ENCODE measurements around the gene FAM234B.
"Not testable (repeated sequence)": the region's sequence is repeated elsewhere in the genome, so short reads cannot be mapped to it uniquely, and the experiment has no call there.

FAM234B gene

GRCh38 chr12:13061377-13061776, 17.2 kb downstream of the FAM234B start:
- DNase-seq = no peak

- no peak for DNase-seq
Observed at GRCh38 chr12:13062669-13063068, 18.5 kb downstream of the FAM234B start.

DNA sequence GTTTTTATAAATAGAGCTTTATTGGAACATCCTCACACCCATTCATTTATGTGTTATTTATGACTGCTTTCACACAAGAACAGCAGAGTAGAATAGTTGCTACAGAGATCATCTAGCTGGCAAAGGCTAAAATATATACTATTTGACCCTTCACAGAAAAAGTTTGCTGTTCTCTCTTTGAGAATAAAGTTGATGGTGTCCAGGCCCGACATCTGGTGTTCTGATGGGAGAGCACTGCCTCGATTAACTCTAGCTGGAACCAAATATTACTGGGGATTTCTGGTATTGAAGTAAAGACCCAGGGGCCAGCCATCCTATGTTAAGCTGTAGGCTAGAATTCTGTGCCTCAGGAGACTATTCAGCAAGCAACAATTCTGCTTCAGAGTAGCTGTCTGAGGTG, 21.8 kb downstream of the FAM234B start:
- no peak for DNase-seq

- DNase-seq = no peak
Observed at GRCh38 chr12:13066459-13066858, 22.3 kb downstream of the FAM234B start.

- DNase-seq = no peak
Observed at GRCh38 chr12:13067322-13067721, 23.1 kb downstream of the FAM234B start.

- no peak for DNase-seq
Observed at GRCh38 chr12:13069380-13069779, 25.2 kb downstream of the FAM234B start.

DNA sequence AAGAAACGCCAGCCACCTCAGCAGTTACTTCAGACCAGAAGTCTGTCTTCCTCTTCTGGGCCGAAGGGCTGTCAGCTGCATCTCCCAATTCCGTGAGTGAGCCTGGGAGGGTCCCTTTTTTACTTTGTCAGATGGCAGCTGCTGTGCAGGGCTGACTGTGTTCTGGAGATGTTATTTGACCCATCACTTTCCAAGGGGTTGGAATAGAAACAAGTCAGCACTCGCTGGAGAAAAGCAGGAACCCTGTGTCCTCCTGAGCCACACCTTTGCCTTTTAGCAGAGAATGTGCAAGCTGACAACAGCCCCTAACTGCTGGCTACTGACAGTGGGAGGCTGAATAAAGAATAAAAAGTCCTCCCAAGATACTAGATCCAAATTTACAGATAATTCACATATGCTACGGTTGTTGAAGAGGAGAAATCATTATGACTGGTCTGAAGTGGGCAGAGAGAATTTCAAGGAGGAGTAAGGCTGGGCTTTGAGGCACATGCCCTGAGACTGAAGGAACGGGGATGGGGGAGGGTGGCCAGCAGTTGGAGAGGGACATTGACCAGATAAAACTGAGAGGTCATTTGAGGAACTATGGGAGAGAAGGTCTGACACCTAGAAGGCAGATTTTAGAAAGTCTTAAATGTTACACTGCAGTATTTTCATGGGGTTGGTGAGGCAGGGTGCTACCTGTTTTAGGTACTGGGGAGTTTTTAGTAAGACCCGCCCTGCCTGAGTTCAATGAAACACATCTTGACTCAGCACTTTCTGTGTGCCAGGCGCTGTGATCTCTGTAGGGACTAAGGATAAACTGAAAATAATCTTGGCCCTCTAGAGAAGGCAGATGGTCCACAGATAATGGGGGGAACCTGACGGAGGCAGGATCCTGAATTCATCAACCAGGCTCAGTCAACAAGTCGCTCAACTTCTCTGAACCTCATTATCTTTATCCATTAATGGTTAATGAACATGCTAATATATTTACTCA, 27.4 kb downstream of the FAM234B start:
- no peak for DNase-seq

GRCh38 chr12:13073173-13073572, 29.0 kb downstream of the FAM234B start:
- DNase-seq = no peak

- no peak for DNase-seq
Observed at GRCh38 chr12:13074396-13075117, 30.4 kb downstream of the FAM234B start.

DNA sequence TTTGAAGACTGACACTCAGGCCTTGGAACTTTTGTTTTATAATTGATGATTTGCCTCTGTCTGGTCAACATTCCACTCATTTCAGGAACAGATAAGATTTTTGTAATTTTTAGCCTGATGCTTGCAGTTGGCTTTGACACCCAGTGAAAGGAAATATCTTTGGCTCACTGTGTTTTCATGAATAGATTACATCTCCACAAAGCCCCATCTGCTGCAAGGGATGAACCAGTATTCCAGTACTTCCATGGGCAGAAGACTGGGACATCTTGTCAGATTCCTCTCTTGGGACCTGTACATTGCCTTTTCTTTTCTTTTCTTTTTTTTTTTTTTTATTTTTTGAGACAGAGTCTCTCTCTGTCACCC, 30.9 kb downstream of the FAM234B start:
- no peak for DNase-seq

GRCh38 chr12:13075786-13076570, 31.8 kb downstream of the FAM234B start:
- DNase-seq = no peak

- no peak for DNase-seq
Observed at GRCh38 chr12:13079440-13079906, 35.3 kb downstream of the FAM234B start.

DNA sequence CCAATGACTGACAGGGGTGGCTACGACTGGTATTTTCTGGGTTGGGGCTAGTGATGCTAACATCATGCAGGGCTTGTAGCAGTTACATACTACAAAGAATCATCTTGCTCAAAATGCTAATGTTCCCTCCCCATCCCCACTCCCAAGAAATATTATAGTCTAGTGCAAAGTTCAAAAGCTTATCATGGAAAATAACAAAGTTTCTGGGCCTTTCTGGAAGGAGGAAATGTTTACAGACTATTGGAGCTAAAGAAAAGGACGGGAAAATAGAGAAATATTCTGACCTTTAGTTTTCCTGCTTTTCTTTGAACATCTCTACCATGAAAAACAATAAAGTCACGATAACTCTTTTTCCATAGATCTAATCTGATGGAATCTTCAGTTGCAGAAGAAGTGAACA, 36.1 kb downstream of the FAM234B start:
- no peak for DNase-seq

DNA sequence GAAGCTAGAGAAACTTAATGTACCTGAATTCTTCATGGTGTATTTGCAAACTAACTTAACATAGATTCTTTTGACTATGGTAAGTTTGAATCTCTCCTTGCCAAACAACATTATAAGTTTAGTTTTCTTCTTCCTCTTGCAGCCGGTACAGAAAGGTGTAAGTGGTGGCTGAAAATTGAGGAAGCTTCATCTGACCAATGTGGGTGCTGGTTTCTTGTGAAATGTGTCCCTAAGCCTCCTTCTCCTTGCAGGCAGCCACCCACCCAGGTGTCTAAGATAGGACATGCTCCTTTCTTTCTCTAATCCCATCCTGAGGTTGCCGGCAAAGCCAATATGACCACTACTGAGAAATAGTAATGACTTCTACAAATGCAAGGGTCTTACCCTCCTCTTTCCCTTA, 38.7 kb downstream of the FAM234B start:
- no peak for DNase-seq

DNA sequence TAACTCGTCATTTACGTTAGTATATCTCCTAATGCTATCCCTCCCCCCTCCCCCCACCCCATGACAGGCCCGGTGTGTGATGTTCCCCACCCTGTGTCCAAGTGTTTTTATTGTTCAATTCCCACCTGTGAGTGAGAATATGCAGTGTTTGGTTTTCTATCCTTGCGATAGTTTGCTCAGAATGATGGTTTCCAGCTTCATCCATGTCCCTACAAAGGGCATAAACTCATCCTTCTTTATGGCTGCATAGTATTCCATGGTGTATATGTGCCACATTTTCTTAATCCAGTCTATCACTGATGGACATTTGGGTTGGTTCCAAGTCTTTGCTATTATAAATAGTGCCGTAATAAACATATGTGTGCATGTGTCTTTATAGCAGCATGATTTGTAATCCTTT, 39.5 kb downstream of the FAM234B start:
- not testable (repeated sequence) for DNase-seq

DNA sequence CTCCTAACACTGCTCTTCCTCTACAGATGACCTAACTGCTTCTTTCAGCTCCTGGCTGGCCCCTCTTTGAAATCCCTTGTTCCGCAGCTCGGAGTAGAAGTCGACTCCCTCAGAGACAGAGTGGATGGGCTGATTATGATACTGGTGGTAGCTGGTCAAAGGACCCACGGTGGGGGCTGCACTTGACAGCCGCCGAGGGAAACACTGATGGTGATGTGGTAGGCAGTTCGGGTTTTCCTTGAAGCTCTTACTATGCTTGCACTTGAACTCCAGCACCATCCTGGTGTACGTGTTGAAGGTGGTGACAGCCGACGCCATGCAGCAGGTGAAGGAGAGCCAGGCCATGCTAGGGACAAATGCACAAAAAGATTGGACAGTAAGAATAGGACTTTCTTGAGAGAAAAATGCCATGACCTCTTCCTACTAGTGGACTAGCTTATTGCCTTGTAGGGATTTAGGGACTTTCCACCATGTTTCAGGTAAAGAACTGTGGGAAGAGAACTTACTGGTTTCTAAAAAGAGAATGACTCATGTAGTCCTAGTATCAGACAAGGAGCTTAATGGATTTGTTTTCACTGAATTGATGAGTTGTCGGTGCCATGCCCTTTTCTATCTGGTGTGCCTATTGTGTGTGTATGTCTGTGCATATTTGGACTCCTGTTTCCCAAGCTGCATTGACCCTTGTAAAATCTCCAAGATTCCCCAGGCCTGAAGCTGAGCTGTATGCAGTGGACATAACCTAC, 40.9 kb downstream of the FAM234B start:
- no peak for DNase-seq

- DNase-seq = no peak
Observed at GRCh38 chr12:13085968-13086686, 41.9 kb downstream of the FAM234B start.

GRCh38 chr12:13087766-13088165, 43.6 kb downstream of the FAM234B start:
- DNase-seq = no peak

DNA sequence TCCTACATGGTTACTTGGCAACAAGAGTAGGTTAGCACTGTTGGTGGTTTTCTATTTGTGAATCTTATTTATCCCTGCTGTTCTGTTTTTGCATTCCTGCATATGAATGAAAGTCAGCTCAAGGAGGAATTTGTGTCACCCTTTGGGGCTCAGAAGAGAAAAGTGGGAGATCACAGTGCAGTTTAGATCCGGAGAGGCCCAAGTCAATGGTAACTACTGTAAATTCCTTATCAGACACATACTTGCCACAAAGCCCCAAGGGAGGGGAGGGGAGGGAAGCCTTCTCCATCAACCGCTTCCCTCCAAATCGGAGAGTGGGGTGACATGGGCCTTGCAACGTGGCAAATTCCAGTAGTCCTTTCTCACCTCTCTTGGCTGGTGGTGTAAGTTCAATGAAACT, 44.3 kb downstream of the FAM234B start:
- no peak for DNase-seq

GRCh38 chr12:13090054-13090453, 45.9 kb downstream of the FAM234B start:
- DNase-seq = no peak

DNA sequence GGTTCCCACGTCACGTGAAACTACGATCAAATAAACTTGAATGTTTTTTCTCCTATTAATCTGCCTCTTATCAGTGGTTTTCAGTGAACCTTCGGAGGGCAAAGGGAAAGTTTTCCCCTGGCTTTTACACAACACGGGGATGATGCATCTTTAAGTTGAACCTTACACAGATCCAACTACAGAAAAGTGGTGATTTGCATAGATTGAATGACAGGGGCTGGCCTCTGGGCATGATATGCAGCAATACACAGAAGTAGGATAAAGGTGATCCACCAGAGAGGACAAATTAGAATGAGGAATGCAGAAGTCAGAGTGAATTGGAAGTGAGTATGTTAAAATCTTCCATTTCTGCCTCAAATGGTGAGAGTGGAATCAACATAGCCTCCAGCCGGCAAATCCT, 47.7 kb downstream of the FAM234B start:
- DNase-seq = no peak
